Caco-2 (cell line): ENCODE measurements around the gene BPIFA2. TPM values are rescaled to one million over a fixed set of nuclear protein-coding genes. Genes with fewer than 3 reads are reported as not detected.
"Not testable (repeated sequence)": the region's sequence is repeated elsewhere in the genome, so short reads cannot be mapped to it uniquely, and the experiment has no call there.

Source experiments
- BruUV-seq: library from RNA; stranded (reverse); fragments of 400-500 nt; replicated peaks from 2 replicates; lab custom pipeline; 2021; lab: Mats Ljungman, UMichigan
- CTCF ChIA-PET: fragments of 300-600 bp; sonication (Branson Sonifier 250); formaldehyde crosslinking; loops from one replicate; lab custom pipeline; 2022; ENCODE audit warnings: antibody characterized with exemption; lab: Charles Lee
- POLR2A ChIA-PET: fragments of 300-600 bp; sonication (Branson Sonifier 250); formaldehyde crosslinking; loops from one replicate; lab custom pipeline; 2022; ENCODE audit warnings: antibody characterized with exemption; lab: Charles Lee
- DNase-seq, 2 experiments: peaks; one replicate each; pipeline versions ENCODE4 v3.0.0 to v3.0.0-alpha.2; 2020 to 2022
- H3K27me3 ChIP-seq: replicated peaks from 2 replicates; pipeline ENCODE4 v1.6.0; 2011; ENCODE audit warnings: low read length; ENCODE audit not compliant: control insufficient read depth, insufficient read depth
- H3K36me3 ChIP-seq: 2 replicates; pipeline ENCODE4 v1.5.1; 2011; ENCODE audit warnings: low read length; ENCODE audit not compliant: control insufficient read depth, insufficient read depth
- H3K4me1 ChIP-seq: fragments of 250-450 bp; sonication (Bioruptor Pico); 2 replicates; pipeline ENCODE4 v1.5.1; 2020; ENCODE audit warnings: mild to moderate bottlenecking
- H3K4me3 ChIP-seq: 2 replicates; pipeline ENCODE4 v1.5.1; 2011; ENCODE audit warnings: low read depth, mild to moderate bottlenecking, control low read depth, low read length
- H3K9me3 ChIP-seq: fragments of 250-450 bp; sonication (Bioruptor Pico); 2 replicates; pipeline ENCODE4 v1.5.1; 2020; ENCODE audit warnings: mild to moderate bottlenecking, moderate library complexity
- H3K27ac Mint-ChIP-seq: one replicate; pipeline ENCODE4 v1.8.0; 2022; ENCODE audit warnings: mixed read lengths; ENCODE audit not compliant: unreplicated experiment
- H3K27me3 Mint-ChIP-seq: one replicate; pipeline ENCODE4 v1.8.0; 2022; ENCODE audit warnings: mixed read lengths; ENCODE audit not compliant: insufficient read depth, unreplicated experiment
- H3K36me3 Mint-ChIP-seq: one replicate; pipeline ENCODE4 v1.8.0; 2022; ENCODE audit warnings: mild to moderate bottlenecking, mixed read lengths; ENCODE audit not compliant: insufficient read depth, unreplicated experiment
- H3K4me1 Mint-ChIP-seq: one replicate; pipeline ENCODE4 v1.8.0; 2022; ENCODE audit warnings: low read depth, mixed read lengths; ENCODE audit not compliant: unreplicated experiment
- H3K4me3 Mint-ChIP-seq: one replicate; pipeline ENCODE4 v1.8.0; 2022; ENCODE audit warnings: mild to moderate bottlenecking, moderate library complexity, mixed read lengths; ENCODE audit not compliant: unreplicated experiment
- H3K9me3 Mint-ChIP-seq: one replicate; pipeline ENCODE4 v1.8.0; 2022; ENCODE audit warnings: mixed read lengths; ENCODE audit not compliant: unreplicated experiment
- CTCF ChIP-seq, 2 experiments: fragments of 200-600 bp in 1 of 2; IDR thresholded peaks; 1 replicate in 1 of 2; 2 replicates in 1 of 2; pipeline versions ENCODE4 v1.5.1 to v1.8.0; 2011 to 2022; ENCODE audit warnings: antibody characterized with exemption in 1 of 2, control low read depth in 1 of 2, inconsistent platforms in 1 of 2, low read depth in 1 of 2, low read length in 1 of 2, mild to moderate bottlenecking in 1 of 2, moderate library complexity in 1 of 2; ENCODE audit not compliant: insufficient read depth in 1 of 2, severe bottlenecking in 1 of 2, unreplicated experiment in 1 of 2
- intact Hi-C: fragments of 100-400 bp; cut with micrococcal nuclease; formaldehyde crosslinking; loops from one replicate; pipeline ENCODE4 v1.10.0; 2022; ENCODE audit not compliant: unreplicated experiment
- total RNA-seq: library from RNA; stranded (reverse); gene quantifications from 2 replicates; pipeline ENCODE4 v1.2.3, GENCODE V29; 2022

BPIFA2 gene
- total RNA-seq, 1 experiment from 2014 or later: not detected

DNA sequence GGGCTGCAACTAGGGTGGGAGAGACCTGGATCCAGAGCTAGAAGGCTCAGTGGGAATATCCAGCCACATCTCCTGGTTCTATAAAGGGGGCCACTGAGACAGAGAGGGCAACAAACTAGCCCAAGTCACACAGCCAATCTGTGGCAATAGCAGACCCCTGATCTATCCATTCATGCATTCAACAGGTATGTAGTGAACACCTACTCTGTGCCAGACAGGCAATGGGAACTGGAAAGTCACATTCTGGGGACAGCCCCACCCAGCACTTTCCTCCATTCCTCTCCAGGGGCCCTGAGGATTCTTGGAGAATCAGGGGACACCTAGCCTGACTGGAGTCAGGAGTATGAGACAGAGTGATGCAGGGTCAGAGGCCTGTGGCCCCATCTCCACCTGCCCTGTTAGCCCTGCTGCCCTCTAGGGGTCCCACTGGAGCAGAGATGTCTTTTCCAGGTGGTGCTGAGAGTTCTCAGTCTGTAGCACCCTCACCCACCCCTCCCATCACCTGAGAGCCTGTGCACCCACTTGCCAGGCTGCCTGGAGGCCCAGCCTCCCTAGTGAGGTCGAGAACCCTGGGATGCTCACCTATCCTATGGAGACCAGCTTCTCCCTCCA lies 13.6 kb downstream of the BPIFA2 start:
- Mint-ChIP-seq H3K4me1 (peaks cover 24% of the 10 kb centered on the region), H3K9me3 (peaks cover 12% of the 10 kb centered on the region), H3K36me3 (peaks cover 5% of the 10 kb centered on the region), H3K27ac (peak overlapping the region; percentile 84), H3K4me3 (no peak overlapping the region), H3K27me3 (no peaks in the 10 kb centered on the region)
- Histone ChIP-seq H3K9me3 (peaks cover 7% of the 10 kb centered on the region), H3K4me1 (peaks cover 27% of the 10 kb centered on the region), H3K36me3 (no peaks in the 10 kb centered on the region), H3K27me3 (no peaks in the 10 kb centered on the region), H3K4me3 (no peak overlapping the region)
- peak; percentile 9 to 24 for TF ChIP-seq CTCF (IDR thresholded peaks at IDR 0.05; ENCODE audit: insufficient read depth in 1 of 2, low read depth in 1 of 2, low read length in 1 of 2, severe bottlenecking in 1 of 2, unreplicated experiment in 1 of 2)
- POLR2A ChIA-PET: no interaction called here
- BruUV-seq: no TSS peak
- DNase-seq: peak; percentile 46 to 69
- intact Hi-C loops: no loop called here
- CTCF ChIA-PET: no interaction called here

DNA sequence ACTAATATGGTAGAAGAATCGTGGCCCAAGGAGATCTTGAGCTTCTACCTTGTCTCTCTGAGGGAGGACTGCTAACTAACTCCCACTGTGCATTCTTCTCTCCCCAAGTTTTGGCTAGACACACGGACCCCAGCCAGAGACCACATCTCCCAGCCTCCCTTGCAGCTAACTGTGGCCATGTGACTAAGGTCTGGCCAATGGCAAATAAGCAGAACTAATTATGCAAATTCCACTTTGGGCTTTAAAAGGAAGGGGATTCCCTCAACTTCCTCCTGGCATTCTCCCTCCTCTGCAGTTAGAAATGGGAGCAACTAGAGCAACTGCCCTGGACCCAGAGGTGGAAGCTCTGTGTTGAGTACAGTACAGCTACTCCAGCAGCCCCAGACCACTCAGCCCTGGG lies 15.4 kb downstream of the BPIFA2 start:
- Mint-ChIP-seq H3K9me3 (peaks cover 12% of the 10 kb centered on the region), H3K4me1 (peaks cover 14% of the 10 kb centered on the region), H3K27ac (no peak overlapping the region), H3K27me3 (no peaks in the 10 kb centered on the region), H3K4me3 (no peak overlapping the region), H3K36me3 (peaks cover 5% of the 10 kb centered on the region)
- DNase-seq: no peak
- peaks cover 16% of the 10 kb centered on the region for H3K4me1 ChIP-seq
- no peaks in the 10 kb centered on the region for H3K36me3 ChIP-seq
- no peak for TF ChIP-seq CTCF (IDR thresholded peaks at IDR 0.05; ENCODE audit: insufficient read depth in 1 of 2, low read depth in 1 of 2, low read length in 1 of 2, severe bottlenecking in 1 of 2, unreplicated experiment in 1 of 2)
- intact Hi-C loops: no loop called here
- ChIA-PET CTCF (no interaction called here), POLR2A (interaction anchor here (0.6 kb wide), 1 partner anchor 1465 kb away, joined by 5 read pairs; no protein-coding TSS in a partner anchor)
- peaks cover 7% of the 10 kb centered on the region for H3K9me3 ChIP-seq
- no TSS peak for BruUV-seq
- H3K4me3 ChIP-seq: no peak overlapping the region
- H3K27me3 ChIP-seq: no peaks in the 10 kb centered on the region

DNA sequence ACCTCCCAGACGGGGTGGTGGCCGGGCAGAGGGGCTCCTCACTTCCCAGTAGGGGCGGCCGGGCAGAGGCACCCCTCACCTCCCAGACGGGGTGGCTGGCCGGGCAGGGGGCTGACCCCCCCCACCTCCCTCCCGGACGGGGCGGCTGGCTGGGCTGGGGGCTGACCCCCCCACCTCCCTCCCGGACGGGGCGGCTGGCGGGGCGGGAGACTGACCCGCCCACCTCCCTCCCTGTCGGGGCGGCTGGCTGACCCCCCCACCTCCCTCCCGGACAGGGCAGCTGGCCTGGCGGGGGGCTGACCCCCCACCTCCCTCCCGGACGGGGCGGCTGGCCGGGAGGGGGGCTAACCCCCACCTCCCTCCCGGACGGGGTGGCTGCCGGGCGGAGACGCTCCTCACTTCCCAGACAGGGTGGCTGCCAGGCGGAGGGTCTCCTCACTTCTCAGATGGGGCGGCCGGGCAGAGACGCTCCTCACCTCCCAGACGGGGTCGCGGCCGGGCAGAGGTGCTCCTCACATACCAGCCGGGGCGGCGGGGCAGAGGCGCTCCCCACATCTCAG lies 17.2 kb downstream of the BPIFA2 start:
- BruUV-seq, H3K36me3 ChIP-seq, H3K4me3 Mint-ChIP-seq, POLR2A ChIA-PET, H3K27me3 Mint-ChIP-seq, H3K4me1 ChIP-seq, H3K4me1 Mint-ChIP-seq, H3K9me3 ChIP-seq, H3K27ac Mint-ChIP-seq, H3K27me3 ChIP-seq, CTCF ChIA-PET, H3K4me3 ChIP-seq, DNase-seq, H3K36me3 Mint-ChIP-seq, intact Hi-C loops: not testable (repeated sequence)
- peaks cover 12% of the 10 kb centered on the region for H3K9me3 Mint-ChIP-seq
